Stimulated activated CD8-positive, alpha-beta memory T cell treated with anti-CD3 and anti-CD28 coated beads, Interleukin-15, amount 100 ng/mL, for 1 hour (primary cell): Measurements from ENCODE around the gene USP34.
A peak's percentile ranks its signal among the peaks of the same experiment; 100 is the strongest.
"Not testable (repeated sequence)": the region's sequence is repeated elsewhere in the genome, so short reads cannot be mapped to it uniquely, and the experiment has no call there.

ENCODE experiments used
- DNase-seq: peaks from one replicate; pipeline ENCODE4 v3.0.0-alpha.2; 2020; ENCODE audit warnings: low read depth

USP34 gene

DNA sequence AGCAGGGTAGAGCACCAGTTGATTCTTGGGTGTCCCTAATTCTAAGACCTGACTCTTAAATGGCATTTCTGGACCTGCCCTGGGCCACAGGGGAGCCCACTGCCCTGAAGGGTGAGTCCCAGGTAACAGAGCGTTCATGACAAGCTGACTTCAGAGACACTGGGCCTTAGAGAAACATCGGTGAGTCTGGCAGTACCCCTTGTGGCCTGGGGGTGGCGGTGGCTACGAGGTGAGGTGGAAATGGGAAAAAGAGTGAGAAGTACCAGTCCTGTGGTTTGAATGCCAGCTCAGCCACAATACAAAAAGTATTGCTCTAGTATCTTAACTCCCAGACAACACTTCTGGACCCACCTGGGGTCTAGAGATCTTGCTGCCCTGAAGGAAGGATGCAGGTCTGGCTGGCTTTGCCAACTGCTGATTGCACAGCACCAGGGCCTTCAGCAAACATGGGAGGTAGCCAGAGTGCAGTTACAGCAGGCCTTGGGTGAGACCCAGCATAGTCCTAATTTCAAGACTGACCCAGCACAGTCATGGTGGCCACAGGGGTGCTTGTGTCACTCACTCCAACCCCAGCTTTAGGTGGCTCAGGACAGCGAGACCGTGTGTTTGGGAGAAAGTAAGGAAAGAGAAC, 44.5 kb downstream of the USP34 start:
- peak; percentile 55 for DNase-seq

DNA sequence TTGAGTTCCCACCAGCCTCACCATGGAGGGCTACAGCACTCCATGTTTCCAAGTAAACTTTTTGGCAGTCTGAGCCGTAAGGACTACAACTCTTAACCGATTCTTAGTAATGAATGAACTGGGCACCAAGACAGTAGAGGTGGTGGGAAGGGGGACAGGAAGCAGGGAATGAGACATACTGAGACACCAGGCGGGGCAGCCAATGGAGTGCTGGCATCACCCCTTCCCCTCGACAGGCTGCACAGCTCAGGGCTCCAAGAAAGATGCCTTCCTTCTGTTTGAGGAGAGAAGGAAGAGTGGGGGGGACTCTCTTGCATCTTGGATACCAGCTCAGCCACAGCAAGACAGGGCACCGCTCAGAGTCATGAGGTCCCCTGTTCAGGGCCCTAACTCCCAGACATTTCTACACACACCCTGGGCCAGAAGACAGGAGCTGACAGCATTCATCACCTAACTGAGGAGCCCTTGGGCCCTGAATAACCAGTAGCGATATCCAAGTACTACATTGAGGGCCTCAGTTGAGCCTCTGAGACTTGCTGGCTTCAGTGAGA, 45.2 kb downstream of the USP34 start:
- no peak for DNase-seq

DNA sequence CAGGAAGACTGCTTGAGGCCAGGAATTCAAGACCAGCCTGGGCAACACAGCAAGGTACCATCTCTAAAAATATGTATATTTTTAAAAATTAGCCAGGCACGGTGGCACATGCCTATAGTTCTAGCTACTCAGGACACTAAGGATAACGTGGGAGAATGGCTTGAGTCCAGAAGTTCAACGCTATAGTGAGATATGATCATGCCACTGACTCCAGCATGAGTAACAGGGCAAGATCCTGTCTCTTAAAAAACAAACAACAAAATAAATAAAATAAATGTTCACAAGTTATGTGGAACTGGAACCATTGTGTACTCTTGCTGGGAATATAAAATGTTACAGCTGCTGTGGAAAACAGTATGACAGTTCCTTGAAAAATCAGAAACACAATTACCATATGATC, 47.2 kb downstream of the USP34 start:
- DNase-seq, result no peak

DNA sequence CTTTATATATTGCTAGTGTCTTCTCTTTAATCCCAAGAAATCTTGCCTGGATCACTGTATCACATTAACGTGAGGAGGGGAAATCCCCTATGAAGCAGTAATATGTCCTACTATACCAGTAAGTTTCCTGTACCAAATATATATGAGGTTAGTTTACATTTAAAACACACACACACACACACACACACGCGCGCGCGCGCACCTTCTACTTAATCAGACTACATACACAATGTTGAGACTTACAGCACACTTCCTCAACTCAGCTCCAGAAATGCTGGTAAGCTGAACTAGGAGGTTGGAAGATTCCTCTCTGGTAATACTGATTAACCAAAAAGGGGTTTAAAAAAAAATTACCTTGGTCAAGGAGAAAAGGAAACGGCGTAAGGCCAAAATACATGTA, 49.3 kb downstream of the USP34 start:
- DNase-seq, result no peak

DNA sequence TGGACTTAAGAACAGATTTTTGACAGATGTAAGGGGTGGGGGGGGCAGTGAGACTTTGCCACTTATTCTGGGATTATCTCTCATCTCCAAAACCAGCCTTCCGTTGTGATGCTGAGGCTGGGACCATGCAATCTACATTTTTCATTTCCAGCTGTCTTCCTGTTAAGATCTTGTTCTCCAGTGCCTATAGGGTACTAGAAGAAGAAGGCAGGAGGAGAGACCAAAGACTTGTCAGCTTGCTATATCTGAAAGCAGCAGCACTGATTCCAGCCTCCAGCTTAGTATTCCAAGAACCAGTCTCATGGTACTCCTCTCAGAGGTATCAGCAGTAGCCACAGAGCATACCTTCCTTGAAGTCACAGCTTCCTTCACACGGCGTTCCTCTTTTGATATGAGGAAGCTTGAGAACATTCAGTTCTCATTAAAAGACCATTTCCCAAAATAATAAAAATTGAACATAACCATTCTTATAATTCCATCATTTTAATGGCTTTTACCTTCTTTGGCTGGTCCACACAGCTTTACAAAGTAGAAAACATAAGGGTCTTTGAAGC, 49.8 kb downstream of the USP34 start:
- no peak for DNase-seq

DNA sequence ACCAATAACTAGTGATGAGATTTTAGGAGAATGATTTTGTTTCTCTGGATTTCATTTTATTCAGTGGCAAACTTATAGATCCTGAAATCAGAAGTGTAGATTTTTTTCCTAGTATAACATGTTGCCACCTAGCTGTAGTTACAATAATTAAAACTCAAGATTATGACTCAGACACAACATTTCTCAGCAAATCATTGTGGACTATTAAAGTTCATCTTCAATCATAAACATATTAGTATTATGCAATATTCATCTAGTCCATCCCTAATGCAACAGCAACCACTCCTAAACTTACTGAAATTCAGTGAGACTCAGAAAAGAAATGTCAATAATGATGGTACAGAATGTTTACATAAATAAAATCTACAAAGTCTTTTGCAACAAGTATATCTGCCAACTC, 51.3 kb downstream of the USP34 start:
- no peak for DNase-seq

DNA sequence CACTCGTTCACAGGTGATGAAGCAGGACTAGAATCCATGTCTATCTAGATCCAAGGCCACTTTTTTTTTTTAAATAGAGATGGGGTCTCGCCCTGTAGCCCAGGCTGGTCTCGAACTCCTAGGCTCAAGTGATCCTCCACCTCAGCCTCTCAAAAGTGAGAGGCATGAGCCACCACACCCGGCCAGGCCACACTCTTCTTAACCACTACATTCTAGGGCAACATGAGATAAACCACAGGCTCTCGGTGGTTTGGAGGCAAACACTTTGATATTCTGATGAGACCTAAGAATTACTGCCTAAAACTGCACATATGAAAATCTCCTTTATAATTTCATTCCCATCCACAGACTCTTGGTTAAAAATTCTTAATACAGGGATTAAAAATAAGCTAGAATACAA, 51.8 kb downstream of the USP34 start:
- no peak for DNase-seq

DNA sequence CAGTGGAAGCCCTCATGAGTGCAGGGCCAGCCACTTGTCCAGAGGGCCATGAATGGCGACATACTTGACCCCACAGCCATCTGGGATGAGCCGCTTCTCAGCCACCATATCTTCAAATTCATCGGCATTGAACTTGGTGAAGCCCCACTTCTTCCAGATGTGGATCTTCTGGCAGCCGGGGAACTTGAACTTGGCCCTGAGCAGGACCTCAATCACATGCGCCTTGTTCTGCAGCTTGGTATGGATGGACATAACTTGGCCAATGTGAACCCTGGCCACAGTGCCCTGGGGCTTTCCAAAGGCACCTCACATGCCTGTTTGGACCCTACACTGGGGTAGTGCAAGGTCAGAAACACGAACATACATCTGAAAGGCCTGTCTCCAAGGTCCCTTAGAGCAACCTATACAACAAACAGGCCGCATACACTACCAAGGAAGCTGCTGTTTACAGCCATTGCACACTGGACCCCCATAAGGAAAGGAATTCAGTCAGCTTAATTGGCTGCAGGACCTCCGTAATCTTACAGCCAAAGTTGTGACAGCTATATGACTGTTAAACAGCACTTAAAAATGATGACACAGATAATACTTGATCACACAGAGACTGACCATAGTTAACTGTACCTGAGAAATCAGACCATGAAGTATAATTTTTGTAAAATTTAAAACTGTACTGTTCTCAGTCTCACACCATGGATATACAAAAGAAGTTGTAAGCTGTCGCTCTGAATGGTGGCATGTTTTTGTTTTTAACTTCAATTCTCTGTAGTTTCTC, 53.8 kb downstream of the USP34 start:
- no peak for DNase-seq

DNA sequence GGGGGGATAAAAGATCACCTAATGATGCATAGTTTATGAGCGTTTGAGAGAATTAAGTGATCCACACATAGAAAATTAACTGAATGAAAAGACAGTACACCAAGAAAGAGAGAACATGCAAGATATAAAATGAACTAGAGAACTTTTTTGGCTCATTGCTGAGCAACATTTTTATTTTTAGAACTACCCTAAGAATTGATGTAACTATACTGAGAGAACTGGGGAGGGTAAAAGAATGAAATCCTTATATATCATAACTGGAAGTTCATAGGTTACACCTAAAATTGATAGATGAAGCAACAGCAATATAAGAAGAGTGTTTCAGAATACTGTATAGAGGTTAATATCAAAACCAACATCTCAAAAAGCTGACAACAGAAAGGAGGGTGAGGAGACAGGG, 55.6 kb downstream of the USP34 start:
- no peak for DNase-seq

DNA sequence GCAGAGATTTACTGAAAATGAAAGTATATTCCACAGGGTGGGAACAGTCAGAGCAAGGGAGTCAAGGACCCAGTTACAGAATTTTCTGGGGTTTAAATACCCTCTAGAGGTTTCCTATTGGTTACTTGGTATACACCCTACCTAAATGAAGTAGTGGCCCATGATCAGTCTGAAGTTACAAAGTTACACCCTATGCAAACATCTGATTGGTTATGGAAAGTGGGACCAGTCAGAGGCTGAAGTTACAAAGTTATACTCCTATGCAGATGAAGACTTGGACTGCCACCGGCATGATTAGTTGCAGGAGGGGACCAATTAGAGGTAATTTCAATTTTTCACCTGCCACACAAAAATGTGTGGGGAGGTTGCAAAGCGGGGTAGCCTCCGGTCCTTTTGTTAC, 56.2 kb downstream of the USP34 start:
- no peak for DNase-seq

DNA sequence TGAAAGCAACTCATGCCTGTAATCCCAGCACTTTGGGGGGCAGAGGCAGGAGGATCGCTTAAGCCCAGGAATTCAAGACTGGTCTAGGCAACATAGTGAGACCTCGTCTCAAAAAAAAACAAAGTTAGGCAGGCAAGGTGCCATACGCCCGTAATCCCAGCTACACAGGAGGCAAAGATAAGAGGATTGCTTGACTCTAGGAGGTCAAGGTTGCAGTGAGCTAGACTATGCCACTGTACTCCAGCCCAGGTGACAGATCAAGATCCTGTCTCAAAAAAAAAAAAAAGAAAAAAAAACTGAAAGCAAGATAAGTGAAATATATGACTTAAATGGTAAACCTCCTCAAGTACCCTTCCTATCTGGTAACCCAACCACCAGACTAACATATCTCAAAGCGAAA, 59.8 kb downstream of the USP34 start:
- no peak for DNase-seq

DNA sequence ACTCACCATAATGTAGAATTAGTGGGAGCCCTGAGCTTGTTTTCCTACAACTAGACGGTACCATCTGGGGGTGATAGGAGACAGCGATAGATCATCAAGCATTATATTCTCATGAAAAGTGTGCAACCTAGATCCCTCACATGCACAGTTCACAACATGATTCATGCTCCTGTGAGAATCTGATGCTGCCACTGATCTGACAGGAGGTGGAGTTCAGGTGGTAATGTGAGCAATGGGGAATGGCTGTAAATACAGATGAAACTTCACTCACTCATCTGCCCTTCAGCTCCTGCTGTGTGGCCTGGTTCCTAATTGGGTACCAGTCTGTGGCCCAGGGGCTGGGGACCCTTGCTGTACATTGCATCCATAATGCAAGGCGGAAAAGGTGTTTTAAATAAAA, 60.7 kb downstream of the USP34 start:
- no peak for DNase-seq

DNA sequence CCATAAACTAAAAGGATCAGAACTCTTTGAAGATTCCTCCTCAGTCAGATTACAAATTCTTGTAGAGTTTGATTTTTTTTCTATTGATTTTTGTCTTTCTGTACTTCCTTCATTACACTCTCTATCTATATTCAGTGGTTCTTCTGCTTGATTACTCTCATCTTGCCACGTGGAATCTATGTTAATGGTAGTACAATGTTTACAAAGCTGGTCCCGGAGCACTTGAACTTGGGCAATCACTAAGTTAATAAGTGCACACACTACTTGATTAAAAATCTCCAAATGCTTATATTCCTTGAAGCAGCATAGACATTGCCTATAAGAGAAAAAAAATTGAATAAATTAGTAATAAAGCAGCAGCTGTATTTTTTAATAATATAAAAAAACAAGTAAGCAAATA, 65.1 kb downstream of the USP34 start:
- DNase-seq, result no peak

DNA sequence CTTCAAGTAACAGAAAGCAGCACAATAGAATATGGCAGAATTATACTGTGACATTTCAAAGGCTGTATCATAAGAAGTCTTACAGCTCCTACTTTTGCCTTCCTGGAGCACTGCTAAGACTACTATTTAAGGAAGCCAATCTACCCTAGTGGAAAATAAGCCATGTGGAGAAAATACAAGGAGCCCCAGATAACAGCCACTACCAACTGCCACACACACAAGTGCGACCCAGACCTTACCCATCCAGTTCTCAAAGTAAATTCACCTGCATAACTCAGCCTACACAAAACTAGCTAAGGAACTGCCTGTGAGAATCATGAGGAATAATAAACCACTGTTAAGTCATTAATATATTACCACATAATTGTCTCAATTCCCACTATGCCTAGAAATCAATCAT, 66.4 kb downstream of the USP34 start:
- DNase-seq, result no peak

DNA sequence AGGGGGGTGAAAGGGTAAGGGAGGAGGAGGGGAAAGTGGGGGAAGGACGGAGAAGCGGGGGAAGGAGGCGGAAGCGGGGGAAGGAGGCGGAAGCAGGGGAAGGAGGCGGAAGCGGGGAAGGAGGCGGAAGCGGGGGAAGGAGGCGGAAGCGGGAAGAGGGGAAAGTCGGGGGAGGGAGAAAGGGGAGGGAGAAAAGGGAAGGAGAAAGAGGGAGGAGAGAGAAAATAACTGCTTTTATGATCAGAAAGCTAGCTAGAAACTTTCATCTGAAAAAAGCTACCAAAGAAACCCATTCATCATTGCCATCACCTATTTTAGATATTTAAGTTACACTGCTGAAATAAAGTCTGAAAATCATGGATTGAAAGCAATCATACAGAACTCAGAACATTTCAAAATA, 72.5 kb downstream of the USP34 start:
- no peak for DNase-seq

DNA sequence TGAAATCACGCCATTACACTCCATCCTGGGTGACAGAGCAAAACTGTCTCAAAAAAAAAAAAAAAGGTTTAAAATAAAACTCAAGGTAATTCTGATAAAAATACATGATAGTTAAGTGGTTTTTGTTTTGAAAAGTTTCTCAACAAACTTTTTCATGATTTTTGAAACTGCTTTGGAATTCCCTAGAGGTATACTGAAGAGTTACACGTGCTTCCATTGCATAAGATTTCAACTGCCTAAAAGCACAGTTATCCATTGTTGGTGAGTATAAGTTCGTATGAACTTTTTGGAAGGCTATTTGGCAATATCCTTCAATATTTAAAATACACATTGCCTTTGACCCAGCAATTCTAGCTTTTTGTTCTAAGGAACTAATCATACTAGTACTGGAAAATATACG, 74.9 kb downstream of the USP34 start:
- no peak for DNase-seq

DNA sequence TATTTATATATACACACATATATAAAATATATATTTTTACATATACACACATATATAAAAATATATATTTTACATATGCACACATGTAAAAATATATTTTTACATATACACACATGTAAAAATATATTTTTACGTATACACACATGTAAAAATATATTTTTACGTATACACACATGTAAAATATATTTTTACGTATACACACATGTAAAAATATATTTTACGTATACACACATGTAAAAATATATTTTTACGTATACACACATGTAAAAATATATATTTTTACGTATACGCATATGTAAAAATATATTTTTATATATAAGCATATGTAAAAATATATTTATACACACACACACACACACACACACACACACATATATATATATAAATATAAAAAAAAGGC, 83.3 kb downstream of the USP34 start:
- DNase-seq, result not testable (repeated sequence)

DNA sequence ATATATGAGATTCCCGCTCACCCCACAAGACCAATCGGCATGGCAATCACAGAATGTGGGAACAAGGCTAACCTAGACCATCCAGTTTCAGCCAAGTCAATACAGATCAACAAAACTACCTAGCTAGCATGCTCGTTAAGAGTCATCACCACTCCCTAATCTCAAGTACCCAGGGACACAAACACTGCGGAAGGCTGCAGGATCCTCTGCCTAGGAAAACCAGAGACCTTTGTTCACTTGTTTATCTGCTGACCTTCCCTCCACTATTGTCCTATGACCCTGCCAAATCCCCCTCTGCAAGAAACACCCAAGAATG, 90.0 kb downstream of the USP34 start:
- DNase-seq, result not testable (repeated sequence)

DNA sequence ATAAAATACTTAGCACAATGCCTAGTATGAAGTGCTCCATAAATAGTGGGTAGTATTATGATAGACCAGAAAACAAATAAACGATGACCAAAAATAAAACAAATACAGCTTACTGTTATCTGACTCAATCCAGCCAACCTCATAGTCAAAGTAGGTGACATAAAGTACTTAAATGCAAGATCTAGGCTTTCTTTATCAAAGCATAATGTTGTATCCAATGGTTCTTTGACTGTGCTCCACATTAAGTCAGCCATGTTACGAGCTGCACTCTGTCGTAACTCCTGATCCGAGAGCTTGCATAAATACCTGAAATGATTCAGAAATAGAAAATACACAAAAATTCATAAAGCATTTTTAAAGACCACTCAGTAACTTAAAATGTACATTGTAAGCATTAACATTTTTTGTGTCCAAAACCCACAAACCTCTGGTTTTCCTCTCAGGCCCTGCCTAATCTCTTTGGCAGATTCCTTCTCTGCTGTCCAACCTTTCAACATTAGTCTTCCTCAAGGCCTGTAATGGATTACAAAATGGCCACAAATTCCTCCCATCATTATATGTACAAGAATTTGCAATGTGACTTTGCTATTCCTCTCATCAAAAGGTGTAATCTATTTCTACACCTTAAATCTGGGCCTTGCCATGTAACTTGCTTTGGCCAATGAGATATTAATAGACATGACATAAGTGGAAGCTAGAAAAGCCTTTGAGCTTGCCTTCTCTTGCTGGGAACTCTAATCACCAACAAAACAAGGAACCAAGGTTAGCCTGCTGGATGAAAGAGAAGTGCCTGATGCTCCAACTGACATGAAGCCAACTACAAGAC, 90.6 kb downstream of the USP34 start:
- no peak for DNase-seq

DNA sequence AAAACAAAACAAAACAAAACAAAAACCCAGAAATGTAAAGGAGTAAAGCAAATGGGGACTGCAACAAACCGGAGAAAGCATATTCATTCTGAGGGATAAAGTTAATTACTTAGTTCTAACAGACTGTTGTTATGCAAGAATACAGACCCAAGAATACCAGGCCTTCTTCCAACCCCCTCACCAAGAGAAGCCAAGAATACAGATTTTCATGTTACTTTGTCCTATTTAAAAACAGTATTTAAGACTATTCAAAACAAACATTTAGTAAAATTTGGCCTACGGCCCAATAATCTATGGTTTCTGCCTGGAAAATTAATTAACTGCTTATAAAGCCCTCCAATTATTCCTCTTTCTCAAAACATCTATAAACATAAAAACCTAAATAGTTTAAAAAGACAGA, 91.4 kb downstream of the USP34 start:
- no peak for DNase-seq

DNA sequence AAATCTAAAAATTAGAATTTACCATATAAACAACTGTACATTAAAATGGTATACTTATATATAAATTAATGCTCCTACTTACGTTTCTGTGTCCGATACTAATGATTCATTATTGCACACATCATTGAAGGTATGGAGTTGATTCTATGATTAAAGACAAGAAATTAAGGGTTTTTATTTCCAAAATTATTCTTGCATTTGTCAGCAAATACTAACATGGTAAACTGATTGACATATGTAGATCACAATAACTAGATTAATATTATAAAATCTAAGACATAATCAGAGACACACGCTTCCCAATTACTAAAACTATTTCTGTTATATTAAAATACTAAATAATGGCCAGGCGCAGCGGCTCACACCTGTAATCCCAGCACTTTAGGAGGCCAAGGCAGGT, 92.6 kb downstream of the USP34 start:
- DNase-seq, result no peak

DNA sequence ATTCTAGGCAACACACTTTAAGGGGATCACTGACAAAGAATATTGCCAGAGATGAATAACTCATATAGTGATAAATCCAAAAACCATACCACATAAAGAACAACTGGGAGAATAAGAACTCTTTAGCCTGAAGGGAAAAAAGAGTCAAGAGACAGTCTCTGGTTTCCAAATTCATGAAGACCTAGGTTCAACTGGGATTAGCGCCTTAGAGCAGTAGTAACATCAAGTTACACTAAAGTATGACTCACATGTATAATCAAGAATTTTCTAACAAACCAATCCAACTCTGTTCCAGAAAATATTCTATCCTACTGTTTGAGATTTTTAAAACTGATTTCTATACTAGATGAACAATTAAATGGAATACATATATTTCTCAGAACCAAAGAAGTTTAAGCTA, 93.8 kb downstream of the USP34 start:
- no peak for DNase-seq

DNA sequence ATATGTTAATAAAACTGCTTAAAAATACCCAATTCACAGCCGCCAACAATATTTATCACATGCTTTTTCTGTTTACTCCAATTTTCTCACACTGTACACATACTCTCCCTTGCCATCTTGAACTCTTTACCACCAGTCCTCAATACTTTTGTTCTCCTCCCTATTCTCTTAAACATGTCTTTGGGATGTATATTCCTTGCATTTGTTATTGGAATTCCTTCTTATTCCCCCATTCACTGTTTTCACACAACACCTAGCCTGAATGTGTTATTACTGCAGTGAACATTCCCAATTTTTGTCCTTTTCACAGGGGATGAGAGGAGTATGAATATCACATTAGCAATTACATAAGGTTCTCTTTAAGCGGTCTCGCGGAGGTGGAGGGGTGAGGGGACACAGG, 94.7 kb downstream of the USP34 start:
- DNase-seq, result no peak
